HepG2 (cell line): ENCODE data around the gene SNIP1.

Source experiments
- EZH2 ChIP-seq: conservative IDR thresholded peaks from 2 replicates; pipeline ENCODE4 v1.6.1; 2012; ENCODE audit warnings: mild to moderate bottlenecking, low read depth, low read length, moderate library complexity
- HOXA7 ChIP-seq: sonication (generic); formaldehyde crosslinking; IDR thresholded peaks from 2 replicates; pipeline ENCODE4 v1.8.1; 2022; ENCODE audit warnings: mild to moderate bottlenecking, missing genetic modification reagents, moderate library complexity
- PTBP1 ChIP-seq: fragments of 200-400 bp; formaldehyde crosslinking; IDR thresholded peaks from 2 replicates; pipeline ENCODE4 v1.6.1; 2018; ENCODE audit warnings: low read length, low read depth; ENCODE audit not compliant: poor library complexity, severe bottlenecking
- RFX5 ChIP-seq: IDR thresholded peaks from 2 replicates; pipeline ENCODE4 v1.6.1; 2011; ENCODE audit warnings: low read depth, low read length, improper control_type of control experiment
- SMYD3 ChIP-seq: sonication (generic); formaldehyde crosslinking; IDR thresholded peaks from 2 replicates; pipeline ENCODE4 v1.8.1; 2023; ENCODE audit warnings: mild to moderate bottlenecking, missing genetic modification reagents
- SRSF9 ChIP-seq: fragments of 200-400 bp; formaldehyde crosslinking; IDR thresholded peaks from 2 replicates; pipeline ENCODE4 v1.6.1; 2018; ENCODE audit warnings: borderline replicate concordance, mild to moderate bottlenecking, low read depth, low read length; ENCODE audit not compliant: insufficient read depth, poor library complexity, severe bottlenecking
- ZNF282 ChIP-seq: fragments of 450-650 bp; IDR thresholded peaks from 2 replicates; pipeline ENCODE4 v1.6.1; 2018; ENCODE audit not compliant: partially characterized antibody
- ZNF589 ChIP-seq: sonication (generic); formaldehyde crosslinking; conservative IDR thresholded peaks from 2 replicates; pipeline ENCODE4 v1.8.0; 2022; ENCODE audit warnings: mild to moderate bottlenecking, moderate library complexity, missing genetic modification reagents
- ZNF646 ChIP-seq: sonication (generic); formaldehyde crosslinking; IDR thresholded peaks from 2 replicates; pipeline ENCODE4 v1.9.0; 2021; ENCODE audit warnings: mild to moderate bottlenecking, missing genetic modification reagents
- ZNF747 ChIP-seq: sonication (generic); formaldehyde crosslinking; IDR thresholded peaks from 2 replicates; pipeline ENCODE4 v1.8.1; 2023; ENCODE audit warnings: missing genetic modification reagents, mild to moderate bottlenecking, borderline replicate concordance
- TF ChIP-seq, protein P1 (sequence below): sonication (generic); formaldehyde crosslinking; IDR thresholded peaks from 2 replicates; pipeline ENCODE4 v1.5.0; 2020; ENCODE audit warnings: mild to moderate bottlenecking, missing genetic modification reagents, moderate library complexity
- TF ChIP-seq, protein P2 (sequence below): sonication (generic); formaldehyde crosslinking; IDR thresholded peaks from 2 replicates; pipeline ENCODE4 v1.4.0; 2020; ENCODE audit warnings: low read depth, mild to moderate bottlenecking, missing genetic modification reagents
- TF ChIP-seq, protein P3 (sequence below), 2 experiments: IDR thresholded peaks; 2 replicates each; pipeline ENCODE4 v1.6.1; 2011 to 2012; ENCODE audit warnings: low read length in 2 of 2, borderline replicate concordance in 1 of 2, low read depth in 1 of 2, mild to moderate bottlenecking in 1 of 2, moderate library complexity in 1 of 2

DNA sequence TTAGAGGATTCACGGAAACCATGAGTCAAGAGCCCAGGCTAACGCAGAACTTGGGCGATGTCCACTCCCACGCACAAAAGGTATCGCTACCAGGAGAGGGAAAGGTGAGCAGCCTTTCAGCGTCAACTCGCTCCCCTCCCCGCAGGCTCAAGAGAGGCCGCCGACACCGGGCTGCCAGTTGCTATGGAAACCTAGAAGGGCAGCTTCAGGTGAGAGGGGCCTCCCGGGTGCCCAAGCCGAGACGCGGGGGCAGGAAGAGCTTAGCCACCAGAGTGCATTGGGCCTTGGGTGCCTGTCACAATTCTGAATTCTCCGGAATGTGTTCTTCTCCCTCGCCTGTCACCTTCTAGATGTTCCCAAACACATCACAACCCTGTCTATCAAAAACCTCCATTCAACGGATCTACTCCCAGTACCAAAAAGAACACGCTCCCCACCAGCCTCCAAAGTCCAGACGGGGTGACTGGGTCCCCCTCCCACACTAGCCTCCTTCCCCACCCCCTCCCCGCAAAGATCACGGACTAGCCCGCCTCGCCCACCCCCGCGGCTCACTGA is 40.2 kb downstream of the SNIP1 start:
- TF ChIP-seq ZNF282 (no peak), SRSF9 (no peak), ZNF589 (CRISPR knock-in tag) (no peak), ZNF646 (CRISPR knock-in tag) (no peak), HOXA7 (CRISPR knock-in tag) (no peak), ZNF747 (no peak), PTBP1 (no peak), SMYD3 (CRISPR knock-in tag) (no peak), RFX5 (no peak), EZH2 (no peak)
- TF ChIP-seq, protein P1, sequence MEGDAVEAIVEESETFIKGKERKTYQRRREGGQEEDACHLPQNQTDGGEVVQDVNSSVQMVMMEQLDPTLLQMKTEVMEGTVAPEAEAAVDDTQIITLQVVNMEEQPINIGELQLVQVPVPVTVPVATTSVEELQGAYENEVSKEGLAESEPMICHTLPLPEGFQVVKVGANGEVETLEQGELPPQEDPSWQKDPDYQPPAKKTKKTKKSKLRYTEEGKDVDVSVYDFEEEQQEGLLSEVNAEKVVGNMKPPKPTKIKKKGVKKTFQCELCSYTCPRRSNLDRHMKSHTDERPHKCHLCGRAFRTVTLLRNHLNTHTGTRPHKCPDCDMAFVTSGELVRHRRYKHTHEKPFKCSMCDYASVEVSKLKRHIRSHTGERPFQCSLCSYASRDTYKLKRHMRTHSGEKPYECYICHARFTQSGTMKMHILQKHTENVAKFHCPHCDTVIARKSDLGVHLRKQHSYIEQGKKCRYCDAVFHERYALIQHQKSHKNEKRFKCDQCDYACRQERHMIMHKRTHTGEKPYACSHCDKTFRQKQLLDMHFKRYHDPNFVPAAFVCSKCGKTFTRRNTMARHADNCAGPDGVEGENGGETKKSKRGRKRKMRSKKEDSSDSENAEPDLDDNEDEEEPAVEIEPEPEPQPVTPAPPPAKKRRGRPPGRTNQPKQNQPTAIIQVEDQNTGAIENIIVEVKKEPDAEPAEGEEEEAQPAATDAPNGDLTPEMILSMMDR (CRISPR knock-in tag) = no peak
- TF ChIP-seq, protein P2, sequence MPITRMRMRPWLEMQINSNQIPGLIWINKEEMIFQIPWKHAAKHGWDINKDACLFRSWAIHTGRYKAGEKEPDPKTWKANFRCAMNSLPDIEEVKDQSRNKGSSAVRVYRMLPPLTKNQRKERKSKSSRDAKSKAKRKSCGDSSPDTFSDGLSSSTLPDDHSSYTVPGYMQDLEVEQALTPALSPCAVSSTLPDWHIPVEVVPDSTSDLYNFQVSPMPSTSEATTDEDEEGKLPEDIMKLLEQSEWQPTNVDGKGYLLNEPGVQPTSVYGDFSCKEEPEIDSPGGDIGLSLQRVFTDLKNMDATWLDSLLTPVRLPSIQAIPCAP = no peak
- TF ChIP-seq, protein P3, sequence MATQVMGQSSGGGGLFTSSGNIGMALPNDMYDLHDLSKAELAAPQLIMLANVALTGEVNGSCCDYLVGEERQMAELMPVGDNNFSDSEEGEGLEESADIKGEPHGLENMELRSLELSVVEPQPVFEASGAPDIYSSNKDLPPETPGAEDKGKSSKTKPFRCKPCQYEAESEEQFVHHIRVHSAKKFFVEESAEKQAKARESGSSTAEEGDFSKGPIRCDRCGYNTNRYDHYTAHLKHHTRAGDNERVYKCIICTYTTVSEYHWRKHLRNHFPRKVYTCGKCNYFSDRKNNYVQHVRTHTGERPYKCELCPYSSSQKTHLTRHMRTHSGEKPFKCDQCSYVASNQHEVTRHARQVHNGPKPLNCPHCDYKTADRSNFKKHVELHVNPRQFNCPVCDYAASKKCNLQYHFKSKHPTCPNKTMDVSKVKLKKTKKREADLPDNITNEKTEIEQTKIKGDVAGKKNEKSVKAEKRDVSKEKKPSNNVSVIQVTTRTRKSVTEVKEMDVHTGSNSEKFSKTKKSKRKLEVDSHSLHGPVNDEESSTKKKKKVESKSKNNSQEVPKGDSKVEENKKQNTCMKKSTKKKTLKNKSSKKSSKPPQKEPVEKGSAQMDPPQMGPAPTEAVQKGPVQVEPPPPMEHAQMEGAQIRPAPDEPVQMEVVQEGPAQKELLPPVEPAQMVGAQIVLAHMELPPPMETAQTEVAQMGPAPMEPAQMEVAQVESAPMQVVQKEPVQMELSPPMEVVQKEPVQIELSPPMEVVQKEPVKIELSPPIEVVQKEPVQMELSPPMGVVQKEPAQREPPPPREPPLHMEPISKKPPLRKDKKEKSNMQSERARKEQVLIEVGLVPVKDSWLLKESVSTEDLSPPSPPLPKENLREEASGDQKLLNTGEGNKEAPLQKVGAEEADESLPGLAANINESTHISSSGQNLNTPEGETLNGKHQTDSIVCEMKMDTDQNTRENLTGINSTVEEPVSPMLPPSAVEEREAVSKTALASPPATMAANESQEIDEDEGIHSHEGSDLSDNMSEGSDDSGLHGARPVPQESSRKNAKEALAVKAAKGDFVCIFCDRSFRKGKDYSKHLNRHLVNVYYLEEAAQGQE (IDR thresholded peaks at IDR 0.05; ENCODE audit: borderline replicate concordance in 1 of 2, low read depth in 1 of 2, low read length in 2 of 2) = no peak
